ENCODE data around the gene TMEM126B. TPM values are rescaled to one million over a fixed set of nuclear protein-coding genes. Genes with fewer than 3 reads are reported as not detected.
"Not testable (repeated sequence)": the region's sequence is repeated elsewhere in the genome, so short reads cannot be mapped to it uniquely, and the experiment has no call there.

TMEM126B gene
- total RNA-seq: 10 to 100 TPM; 51.8 to 55.2 TPM

GRCh38 chr11:85627998-85628770 lies at the start of gene TMEM126B:
TMEM126B (plus strand) TSS chr11:85628593; CDS start chr11:85628608, 15 bp downstream.
- Mint-ChIP-seq H3K9me3 (no peaks in the 10 kb centered on the region), H3K4me1 (ENCODE audit: low read depth) (peaks cover 57% of the 10 kb centered on the region), H3K36me3 (ENCODE audit: insufficient read depth in 2 of 2) (peaks cover 0 to 7% of the 10 kb centered on the region in 2 donors), H3K27me3 (ENCODE audit: low read depth) (no peaks in the 10 kb centered on the region), H3K27ac (peak within 1 kb of the TSS; percentile 98), H3K4me3 (peak within 1 kb of the TSS; percentile 96 to 97)
- peak; percentile 98 for DNase-seq
- ATAC-seq (replicated peaks in 1 of 2): peak; percentile 97

DNA sequence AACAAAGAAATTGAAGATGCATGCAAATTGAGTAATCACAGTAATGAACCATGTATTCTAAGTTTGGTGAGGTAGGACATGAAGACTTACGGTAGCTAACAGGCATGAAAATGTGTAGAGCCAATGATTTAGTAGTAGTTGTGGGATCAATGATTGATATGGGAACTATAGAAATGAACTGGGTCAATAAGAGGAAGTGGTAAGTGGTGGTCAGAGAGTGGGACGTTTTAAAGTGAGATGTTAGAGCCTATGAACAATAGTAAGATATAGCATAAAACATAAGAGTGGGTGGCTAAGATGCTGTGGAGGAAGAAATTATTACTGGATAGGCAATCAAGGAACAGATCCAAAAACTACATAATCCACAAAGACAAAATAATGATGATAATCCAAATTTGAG lies 46.3 kb upstream of the TMEM126B start:
- DNase-seq: no peak

GRCh38 chr11:85589373-85589772 lies 39.0 kb upstream of the TMEM126B start:
- no peak for ATAC-seq (replicated peaks in 1 of 2)
- H3K27ac Mint-ChIP-seq: no peak overlapping the region
- peaks cover 2 to 3% of the 10 kb centered on the region in 2 donors for H3K36me3 Mint-ChIP-seq (ENCODE audit: insufficient read depth in 2 of 2)
- peaks cover 9% of the 10 kb centered on the region for H3K27me3 Mint-ChIP-seq (ENCODE audit: low read depth)
- no peaks in the 10 kb centered on the region for H3K4me1 Mint-ChIP-seq (ENCODE audit: low read depth)
- H3K9me3 Mint-ChIP-seq: peaks cover 2 to 4% of the 10 kb centered on the region in 2 donors
- DNase-seq: no peak
- no peak overlapping the region for H3K4me3 Mint-ChIP-seq

More for the DNA sequence above, 46.3 kb upstream of the TMEM126B start:
- H3K4me3 Mint-ChIP-seq: no peak overlapping the region
- peaks cover 0 to 6% of the 10 kb centered on the region in 2 donors for H3K9me3 Mint-ChIP-seq
- H3K36me3 Mint-ChIP-seq (ENCODE audit: insufficient read depth in 2 of 2): peaks cover 0 to 5% of the 10 kb centered on the region in 2 donors
- H3K27me3 Mint-ChIP-seq (ENCODE audit: low read depth): peaks cover 9% of the 10 kb centered on the region
- H3K27ac Mint-ChIP-seq: no peak overlapping the region
- ATAC-seq (replicated peaks in 1 of 2): peak in 1 of 2 donors; percentile 84
- peaks cover 5% of the 10 kb centered on the region for H3K4me1 Mint-ChIP-seq (ENCODE audit: low read depth)

GRCh38 chr11:85590848-85591483 lies 37.4 kb upstream of the TMEM126B start:
- peaks cover 2 to 4% of the 10 kb centered on the region in 2 donors for H3K9me3 Mint-ChIP-seq
- ATAC-seq (replicated peaks in 1 of 2) (no peak), DNase-seq (no peak)
- no peak overlapping the region for H3K4me3 Mint-ChIP-seq
- H3K27me3 Mint-ChIP-seq (ENCODE audit: low read depth): peaks cover 9% of the 10 kb centered on the region
- H3K27ac Mint-ChIP-seq: no peak overlapping the region
- no peaks in the 10 kb centered on the region for H3K4me1 Mint-ChIP-seq (ENCODE audit: low read depth)
- H3K36me3 Mint-ChIP-seq (ENCODE audit: insufficient read depth in 2 of 2): peaks cover 2 to 3% of the 10 kb centered on the region in 2 donors

- no peaks in the 10 kb centered on the region for H3K36me3 Mint-ChIP-seq (ENCODE audit: insufficient read depth in 2 of 2)
- no peaks in the 10 kb centered on the region for H3K4me1 Mint-ChIP-seq (ENCODE audit: low read depth)
- H3K9me3 Mint-ChIP-seq: no peaks in the 10 kb centered on the region
- DNase-seq (no peak), ATAC-seq (replicated peaks in 1 of 2) (no peak)
- no peak overlapping the region for H3K27ac Mint-ChIP-seq
- H3K27me3 Mint-ChIP-seq (ENCODE audit: low read depth): no peaks in the 10 kb centered on the region
- no peak overlapping the region for H3K4me3 Mint-ChIP-seq
Measured at GRCh38 chr11:85595285-85595884, 33.0 kb upstream of the TMEM126B start.

DNA sequence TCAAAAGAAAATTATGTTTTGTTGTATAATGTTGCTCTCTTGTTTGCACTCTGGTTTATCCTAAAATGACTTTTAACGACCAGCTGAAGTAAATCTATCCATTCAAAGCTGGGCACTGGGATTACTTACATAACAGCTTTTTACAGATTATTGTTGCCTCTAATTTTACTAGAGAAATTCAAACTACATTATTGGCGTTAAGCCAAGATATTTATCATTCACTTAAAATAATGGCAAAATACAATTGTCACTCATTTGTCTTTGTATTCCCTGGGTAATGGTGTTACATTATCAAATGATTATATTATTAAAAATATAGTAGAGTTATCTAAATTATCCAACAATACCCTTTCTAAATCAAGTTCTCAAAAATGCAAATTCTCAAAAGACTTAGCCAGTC lies 31.5 kb upstream of the TMEM126B start:
- H3K4me3 Mint-ChIP-seq: no peak overlapping the region
- no peaks in the 10 kb centered on the region for H3K27me3 Mint-ChIP-seq (ENCODE audit: low read depth)
- H3K27ac Mint-ChIP-seq: no peak overlapping the region
- DNase-seq: no peak
- H3K4me1 Mint-ChIP-seq (ENCODE audit: low read depth): no peaks in the 10 kb centered on the region
- no peaks in the 10 kb centered on the region for H3K9me3 Mint-ChIP-seq
- ATAC-seq (replicated peaks in 1 of 2): no peak
- H3K36me3 Mint-ChIP-seq (ENCODE audit: insufficient read depth in 2 of 2): no peaks in the 10 kb centered on the region

GRCh38 chr11:85599083-85599482 lies 29.3 kb upstream of the TMEM126B start:
- Mint-ChIP-seq H3K4me3 (no peak overlapping the region), H3K27me3 (ENCODE audit: low read depth) (no peaks in the 10 kb centered on the region), H3K36me3 (ENCODE audit: insufficient read depth in 2 of 2) (no peaks in the 10 kb centered on the region), H3K27ac (no peak overlapping the region), H3K4me1 (ENCODE audit: low read depth) (no peaks in the 10 kb centered on the region), H3K9me3 (no peaks in the 10 kb centered on the region)
- ATAC-seq (replicated peaks in 1 of 2) (no peak), DNase-seq (no peak)

DNA sequence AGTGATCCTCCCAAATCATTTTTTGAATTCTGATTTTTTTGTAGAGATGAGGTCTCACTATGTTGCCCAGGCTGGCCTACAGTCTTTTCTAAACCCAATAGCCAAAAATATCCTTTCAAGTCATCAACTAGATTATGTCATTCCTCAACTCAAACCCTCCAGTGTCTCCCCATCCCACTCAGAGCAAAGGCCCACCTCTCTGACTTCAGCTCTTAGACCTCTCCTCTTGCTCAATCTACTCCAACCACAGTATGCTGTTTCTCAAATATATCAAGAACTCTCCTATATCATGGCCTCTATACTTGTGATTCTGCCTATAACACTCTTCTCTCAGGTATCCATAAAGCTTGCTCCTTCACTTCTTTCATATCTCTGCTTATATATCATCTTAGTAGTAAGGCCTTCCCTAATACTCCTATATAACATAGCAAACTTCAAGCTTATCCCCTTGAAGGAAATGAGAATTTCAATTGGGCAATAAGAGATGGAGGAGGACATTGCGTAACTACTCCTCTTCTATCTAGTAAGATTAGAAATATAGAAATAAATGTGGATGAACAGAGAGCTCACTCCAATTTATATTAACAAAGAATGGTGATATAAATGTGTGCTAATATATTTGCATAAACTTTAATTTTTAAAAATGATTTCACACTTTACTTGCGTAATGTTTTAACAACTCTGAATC lies 25.7 kb upstream of the TMEM126B start:
- no peak for DNase-seq
- Mint-ChIP-seq H3K36me3 (ENCODE audit: insufficient read depth in 2 of 2) (no peaks in the 10 kb centered on the region), H3K4me1 (ENCODE audit: low read depth) (no peaks in the 10 kb centered on the region), H3K9me3 (no peaks in the 10 kb centered on the region), H3K27me3 (ENCODE audit: low read depth) (no peaks in the 10 kb centered on the region), H3K4me3 (no peak overlapping the region), H3K27ac (no peak overlapping the region)
- no peak for ATAC-seq (replicated peaks in 1 of 2)

DNA sequence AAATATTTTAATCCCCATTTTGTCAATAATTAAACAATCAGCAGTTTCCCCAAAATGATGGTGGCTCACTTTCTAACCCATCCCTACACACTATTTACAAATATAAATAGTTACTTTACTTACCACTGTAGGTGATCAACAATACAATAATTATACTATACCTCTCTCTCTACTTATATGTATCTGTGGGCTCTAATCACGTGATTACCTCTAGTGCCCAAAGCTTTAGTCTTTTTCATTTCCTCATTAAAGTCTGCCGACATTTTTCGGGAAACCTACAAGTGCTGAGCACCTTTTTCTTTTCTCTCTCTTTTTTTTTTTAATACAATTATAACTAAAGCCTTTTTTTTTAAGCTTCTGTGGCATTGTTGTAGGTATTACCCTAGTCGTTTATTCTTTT lies 25.2 kb upstream of the TMEM126B start:
- Mint-ChIP-seq H3K27me3 (ENCODE audit: low read depth) (no peaks in the 10 kb centered on the region), H3K9me3 (no peaks in the 10 kb centered on the region), H3K4me1 (ENCODE audit: low read depth) (no peaks in the 10 kb centered on the region), H3K4me3 (no peak overlapping the region), H3K27ac (no peak overlapping the region), H3K36me3 (ENCODE audit: insufficient read depth in 2 of 2) (no peaks in the 10 kb centered on the region)
- DNase-seq (no peak), ATAC-seq (replicated peaks in 1 of 2) (no peak)

GRCh38 chr11:85606237-85606636 lies 22.2 kb upstream of the TMEM126B start:
- H3K4me3 Mint-ChIP-seq; H3K36me3 Mint-ChIP-seq (ENCODE audit: insufficient read depth in 2 of 2); H3K9me3 Mint-ChIP-seq; H3K27ac Mint-ChIP-seq; H3K27me3 Mint-ChIP-seq (ENCODE audit: low read depth); ATAC-seq (replicated peaks in 1 of 2); H3K4me1 Mint-ChIP-seq (ENCODE audit: low read depth); DNase-seq: not testable (repeated sequence)

DNA sequence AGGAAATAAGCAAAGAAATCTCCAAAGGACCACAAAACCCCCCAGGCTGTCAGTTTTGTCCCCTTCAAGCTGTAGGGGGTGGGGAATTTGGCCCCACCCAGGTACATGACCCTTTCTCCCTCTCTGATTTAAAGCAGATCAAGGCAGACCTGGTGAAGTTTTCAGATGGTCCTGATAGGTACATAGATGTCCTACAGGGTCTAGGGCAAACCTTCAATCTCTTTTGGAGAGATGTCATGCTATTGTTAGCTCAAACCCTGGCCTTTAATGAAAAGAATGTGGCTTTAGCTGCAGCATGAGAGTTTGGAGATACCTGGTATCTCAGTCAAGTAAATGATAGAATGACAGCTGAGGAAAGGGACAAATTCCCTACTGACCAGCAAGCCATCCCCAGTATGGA lies 19.8 kb upstream of the TMEM126B start:
- ATAC-seq (replicated peaks in 1 of 2); H3K9me3 Mint-ChIP-seq; H3K4me3 Mint-ChIP-seq; DNase-seq; H3K4me1 Mint-ChIP-seq (ENCODE audit: low read depth); H3K36me3 Mint-ChIP-seq (ENCODE audit: insufficient read depth in 2 of 2); H3K27me3 Mint-ChIP-seq (ENCODE audit: low read depth); H3K27ac Mint-ChIP-seq: not testable (repeated sequence)

- ATAC-seq (replicated peaks in 1 of 2); H3K9me3 Mint-ChIP-seq; H3K27me3 Mint-ChIP-seq (ENCODE audit: low read depth); H3K36me3 Mint-ChIP-seq (ENCODE audit: insufficient read depth in 2 of 2); H3K27ac Mint-ChIP-seq; H3K4me1 Mint-ChIP-seq (ENCODE audit: low read depth); H3K4me3 Mint-ChIP-seq; DNase-seq: not testable (repeated sequence)
Measured at GRCh38 chr11:85609286-85609685, 19.1 kb upstream of the TMEM126B start.

DNA sequence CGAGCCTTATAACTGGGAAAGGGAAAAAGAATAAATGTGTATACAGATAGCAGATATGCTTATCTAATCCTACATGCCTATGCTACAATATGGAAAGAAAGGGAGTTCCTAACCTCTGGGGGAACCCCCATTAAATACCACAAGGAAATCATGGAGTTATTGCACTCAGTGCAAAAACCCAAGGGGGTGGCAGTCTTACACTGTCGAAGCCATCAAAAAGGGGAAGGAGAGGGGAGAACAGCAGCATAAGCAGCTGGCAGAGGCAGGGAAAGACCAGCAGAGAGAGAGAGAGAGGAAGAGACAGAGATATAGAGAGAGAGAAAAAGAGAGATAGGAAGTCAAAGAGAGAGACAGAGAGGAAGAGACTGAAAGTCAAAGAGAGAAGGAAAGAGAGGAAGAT lies 16.8 kb upstream of the TMEM126B start:
- peak overlapping the region; percentile 40 for H3K27ac Mint-ChIP-seq
- H3K4me1 Mint-ChIP-seq (ENCODE audit: low read depth); H3K9me3 Mint-ChIP-seq; ATAC-seq (replicated peaks in 1 of 2); DNase-seq; H3K27me3 Mint-ChIP-seq (ENCODE audit: low read depth); H3K36me3 Mint-ChIP-seq (ENCODE audit: insufficient read depth in 2 of 2); H3K4me3 Mint-ChIP-seq: not testable (repeated sequence)
